Activated CD4-positive, CD25-positive, alpha-beta regulatory T cell treated with anti-CD3 and anti-CD28 coated beads, Interleukin-2, amount 50 U/mL, for 16 hours (primary cell): ENCODE results near the gene KCNMA1.

ENCODE experiments used
- DNase-seq: peaks from one replicate; pipeline ENCODE4 v3.0.0-alpha.2; 2020; ENCODE audit warnings: low read depth, low spot score

Gene KCNMA1

DNA sequence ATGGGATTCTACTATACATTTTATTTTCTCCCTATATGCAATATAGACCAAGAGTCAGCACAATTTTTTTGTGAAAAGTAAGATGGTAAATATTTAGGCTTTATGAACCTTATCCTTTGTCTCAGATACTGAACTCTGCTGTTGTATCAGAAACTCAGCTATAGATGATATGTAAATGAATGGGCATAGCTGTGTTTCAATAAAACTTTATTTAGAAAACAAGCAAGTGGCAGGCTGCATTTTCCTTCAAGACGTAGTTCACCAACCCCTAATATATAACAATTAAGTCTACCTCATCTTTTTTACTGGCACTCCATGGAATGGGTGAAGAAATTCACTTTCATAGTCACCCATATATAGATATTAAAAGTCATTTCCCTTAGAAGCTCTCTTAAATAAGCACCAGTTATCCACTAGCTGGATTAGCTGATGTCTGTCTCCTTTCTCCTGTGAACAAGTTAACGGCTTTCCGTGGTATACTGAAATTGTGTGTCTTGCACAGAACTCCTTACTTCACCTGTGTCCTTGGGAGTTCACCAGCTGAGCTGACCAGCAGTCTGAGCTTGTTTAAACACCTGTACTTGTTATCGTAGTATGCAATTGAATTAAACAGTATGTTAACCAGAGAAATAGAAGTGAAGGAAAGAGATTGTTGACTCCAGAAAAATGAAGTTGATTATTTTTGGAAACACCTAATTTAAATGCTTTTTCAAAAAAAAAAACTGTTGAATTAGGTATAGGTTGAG is 770.6 kb downstream of the KCNMA1 start:
- no peak for DNase-seq

DNA sequence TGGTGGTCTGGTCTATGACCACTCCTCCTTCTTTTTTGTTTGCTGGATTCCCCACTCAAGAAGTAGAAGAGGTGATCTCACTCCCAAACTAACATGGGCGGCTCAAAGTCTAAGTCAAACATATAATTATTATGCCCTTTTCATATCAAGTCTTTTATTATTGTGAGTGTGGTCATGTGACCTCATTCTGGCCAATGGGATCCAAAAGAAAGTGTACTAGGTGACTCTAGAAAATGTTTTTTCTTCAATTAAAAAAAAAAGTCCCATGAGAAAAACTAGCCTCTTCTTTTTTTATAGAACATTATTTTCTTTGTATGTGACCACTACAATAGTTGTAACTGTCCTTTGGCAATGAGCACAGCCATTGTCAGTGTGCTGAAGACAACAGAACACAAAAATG is 772.7 kb downstream of the KCNMA1 start:
- DNase-seq, result no peak

DNA sequence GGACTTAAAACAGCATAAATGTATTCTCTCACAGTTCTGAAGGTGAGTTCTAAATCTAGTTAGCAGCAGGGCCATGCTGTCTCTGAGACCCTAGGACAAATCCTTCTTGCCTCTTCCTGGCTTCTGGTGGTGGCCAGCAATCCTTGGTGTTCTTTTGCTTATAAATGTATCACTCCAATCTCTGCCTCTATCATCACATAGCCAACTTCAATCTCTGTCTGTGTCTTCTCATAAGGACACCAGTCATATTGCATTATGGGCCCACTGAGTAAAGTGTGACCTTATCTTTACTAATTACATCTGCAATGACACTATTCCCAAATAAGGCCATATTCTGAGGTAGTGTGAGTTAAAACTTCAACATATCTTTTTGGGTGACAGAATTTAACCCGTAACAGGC is 778.9 kb downstream of the KCNMA1 start:
- DNase-seq, result no peak

DNA sequence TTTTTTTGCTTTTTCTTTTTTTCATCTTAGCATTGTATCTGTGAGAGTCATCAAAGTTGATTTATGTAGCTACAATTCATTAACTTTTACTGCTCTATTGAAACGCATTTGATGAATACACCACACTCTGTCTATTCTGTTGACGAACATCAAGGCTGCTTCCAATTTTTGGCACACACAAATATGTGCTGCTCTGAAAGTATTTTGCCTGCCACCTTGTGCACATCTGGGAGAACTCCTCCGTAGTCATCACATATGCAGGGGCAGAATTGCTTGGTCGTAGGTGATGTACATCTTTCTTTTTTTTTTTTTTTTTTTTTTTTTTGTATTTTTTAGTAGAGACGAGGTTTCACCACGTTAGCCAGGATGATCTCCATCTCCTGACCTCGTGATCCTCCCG is 796.8 kb downstream of the KCNMA1 start:
- DNase-seq, result no peak

DNA sequence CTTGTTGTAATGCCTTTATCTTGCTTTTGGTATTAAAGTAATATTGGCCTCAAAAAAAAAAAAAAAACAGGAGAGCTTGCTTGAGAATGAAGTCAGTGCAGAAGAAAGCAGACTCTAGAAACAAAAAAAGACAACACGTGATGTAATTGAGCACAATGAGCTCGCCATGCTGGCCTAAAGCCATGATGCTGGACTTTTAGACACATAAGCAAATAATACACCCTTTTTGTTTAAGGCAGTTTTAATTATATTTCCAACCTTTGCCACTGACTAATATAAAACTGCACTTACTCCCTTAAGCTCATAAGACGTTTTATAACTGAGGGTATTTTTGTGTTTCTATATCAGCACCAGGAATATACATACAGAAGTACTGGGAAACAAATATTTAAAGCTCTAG is 798.3 kb downstream of the KCNMA1 start:
- DNase-seq, result no peak

DNA sequence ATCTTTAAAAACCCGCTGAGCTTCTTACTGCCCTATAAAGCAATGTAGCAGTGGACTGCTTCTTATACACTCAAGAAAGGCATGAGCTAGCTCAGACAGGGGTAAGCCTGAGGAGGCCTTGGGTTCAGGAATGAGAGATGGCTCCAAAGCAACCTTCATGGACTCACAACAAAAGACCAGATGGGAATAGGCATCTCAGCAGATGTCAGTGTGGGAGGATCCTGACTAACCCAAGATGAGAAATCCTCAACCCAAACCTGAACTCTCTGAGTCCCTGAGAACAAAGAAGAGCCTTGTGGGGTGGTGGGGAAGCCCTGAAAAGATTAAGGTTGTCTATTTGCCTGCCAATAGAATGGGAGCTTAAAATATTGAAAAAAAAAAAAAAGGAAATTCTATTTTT is 807.4 kb downstream of the KCNMA1 start:
- DNase-seq, result no peak

DNA sequence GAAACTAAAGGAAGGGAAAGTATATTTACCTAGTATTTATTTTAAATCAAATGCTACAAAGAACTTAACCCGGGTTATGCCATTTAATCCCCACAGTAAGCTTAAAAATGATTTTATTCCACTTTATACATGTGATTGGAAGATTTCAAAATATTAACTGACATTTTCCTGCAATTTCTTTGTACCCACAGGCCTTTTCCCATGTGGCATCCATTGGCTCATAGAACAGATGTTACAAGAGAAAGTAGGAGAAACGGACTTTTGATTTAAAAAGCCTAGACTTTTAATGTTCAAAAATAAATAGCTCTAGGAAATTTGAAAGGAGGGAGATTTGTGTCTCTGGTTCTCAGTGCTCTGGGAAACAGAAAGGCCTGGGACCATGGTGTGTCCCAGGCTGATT is 807.9 kb downstream of the KCNMA1 start:
- no peak for DNase-seq
